Activated B cell treated with CpG ODN at 0.5 μM for 24 hours (primary cell): Measurements from ENCODE around the gene CACNA1B. TPM values are rescaled to one million over a fixed set of nuclear protein-coding genes. Genes with fewer than 3 reads are reported as not detected.
A peak's percentile ranks its signal among the peaks of the same experiment; 100 is the strongest.

Source experiments
- ATAC-seq: fragments of 200-7000 bp; cut with Tn5 transposase; one replicate; pipeline ENCODE4 v1.10.0; 2021; ENCODE audit warnings: low read depth, mild to moderate bottlenecking, moderate library complexity
- CTCF ChIA-PET: fragments of 350-600 bp; sonication (Branson Sonifier 250); formaldehyde crosslinking; loops from one replicate; lab custom pipeline; 2021; ENCODE audit warnings: antibody characterized with exemption; lab: Charles Lee
- POLR2A ChIA-PET: fragments of 350-600 bp; sonication (Branson Sonifier 250); formaldehyde crosslinking; loops from one replicate; lab custom pipeline; 2021; ENCODE audit warnings: antibody characterized with exemption; lab: Charles Lee
- DNase-seq: peaks from one replicate; pipeline ENCODE4 v3.0.0; 2022
- H3K27ac Mint-ChIP-seq: one replicate; pipeline ENCODE4 v1.8.0; 2020; ENCODE audit warnings: mixed read lengths
- H3K27me3 Mint-ChIP-seq: one replicate; pipeline ENCODE4 v1.8.0; 2021; ENCODE audit warnings: mixed read lengths
- H3K36me3 Mint-ChIP-seq: one replicate; pipeline ENCODE4 v1.8.0; 2021; ENCODE audit warnings: low read depth, mixed read lengths
- H3K4me1 Mint-ChIP-seq: one replicate; pipeline ENCODE4 v1.8.0; 2021; ENCODE audit warnings: mixed read lengths
- H3K4me3 Mint-ChIP-seq: one replicate; pipeline ENCODE4 v1.8.0; 2020; ENCODE audit warnings: mild to moderate bottlenecking, mixed read lengths
- H3K9me3 Mint-ChIP-seq: one replicate; pipeline ENCODE4 v1.8.0; 2020; ENCODE audit warnings: mixed read lengths
- CTCF ChIP-seq: fragments of 200-600 bp; IDR thresholded peaks from one replicate; pipeline ENCODE4 v1.8.0; 2022; ENCODE audit warnings: antibody characterized with exemption, mild to moderate bottlenecking
- intact Hi-C: fragments of 100-400 bp; cut with micrococcal nuclease; formaldehyde crosslinking; loops from one replicate; pipeline ENCODE4 v1.15.1; 2024
- total RNA-seq: library from RNA; stranded (reverse); gene quantifications from 2 replicates; pipeline ENCODE4 v1.2.3, GENCODE V29; 2022

Gene CACNA1B
- total RNA-seq, 1 donor from 2014 or later: 1.5 TPM

DNA sequence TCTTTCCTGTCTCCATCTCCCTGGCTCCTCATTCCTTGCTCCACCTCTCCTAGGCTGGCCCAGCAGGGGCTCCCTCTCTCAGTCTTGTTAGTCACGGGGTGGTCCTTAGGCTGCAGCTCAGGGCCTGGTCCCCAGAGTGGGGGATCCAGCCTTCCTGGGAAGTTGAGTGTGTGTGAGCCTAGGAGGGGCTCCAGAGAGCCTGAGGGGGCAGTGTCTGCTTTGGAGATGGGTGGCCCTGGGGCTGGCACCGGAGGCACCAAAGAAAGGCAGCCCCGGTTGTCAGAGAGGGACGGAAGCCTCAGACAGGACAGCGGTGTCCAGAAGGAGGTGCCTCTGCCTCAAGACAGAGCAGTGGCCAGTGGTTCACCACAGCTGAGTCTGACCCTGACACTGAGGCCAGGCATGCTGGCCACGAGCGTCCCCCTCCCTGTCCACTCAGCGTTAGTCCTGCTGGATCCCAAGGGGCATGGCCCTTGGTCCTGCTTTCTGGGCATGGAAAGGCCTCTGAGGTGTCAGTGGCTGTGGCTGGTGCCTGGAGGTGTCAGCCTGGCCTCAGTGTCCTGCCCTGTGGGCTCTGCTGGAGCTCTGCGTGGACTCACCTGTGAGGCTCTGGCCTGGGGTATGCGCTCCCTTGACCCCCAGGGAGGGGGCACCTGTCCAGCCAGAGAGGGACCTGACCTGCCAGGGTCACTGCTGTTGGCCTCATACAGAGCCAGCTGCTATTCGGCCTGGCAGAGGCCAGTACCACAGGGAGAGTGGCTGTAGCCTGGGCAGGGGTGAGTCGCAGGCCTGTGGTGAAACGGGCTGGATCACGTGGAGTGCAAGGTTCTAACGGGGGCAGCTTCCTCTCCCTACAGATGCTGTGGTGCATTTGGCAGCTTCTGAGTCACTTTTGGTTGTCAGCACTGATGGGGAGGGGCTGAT is 130.6 kb downstream of the CACNA1B start:
- CTCF ChIA-PET: no interaction called here
- intact Hi-C loops: no loop called here
- peak; percentile 12 for DNase-seq

GRCh38 chr9:138009016-138009802 is 131.6 kb downstream of the CACNA1B start:
- Mint-ChIP-seq H3K27ac (no peak overlapping the region), H3K4me3 (no peak overlapping the region), H3K27me3 (peaks cover 2% of the 10 kb centered on the region), H3K9me3 (no peaks in the 10 kb centered on the region), H3K36me3 (no peaks in the 10 kb centered on the region), H3K4me1 (no peaks in the 10 kb centered on the region)
- POLR2A ChIA-PET: no interaction called here
- DNase-seq: peak; percentile 7
- intact Hi-C loops: no loop called here
- no peak for TF ChIP-seq CTCF
- CTCF ChIA-PET: no interaction called here
- ATAC-seq: no peak

More for the DNA sequence above, 130.6 kb downstream of the CACNA1B start:
- H3K27ac Mint-ChIP-seq: no peak overlapping the region
- POLR2A ChIA-PET: no interaction called here
- H3K4me3 Mint-ChIP-seq: no peak overlapping the region
- no peak for TF ChIP-seq CTCF
- H3K9me3 Mint-ChIP-seq: no peaks in the 10 kb centered on the region
- ATAC-seq: no peak
- no peaks in the 10 kb centered on the region for H3K4me1 Mint-ChIP-seq
- peaks cover 2% of the 10 kb centered on the region for H3K27me3 Mint-ChIP-seq
- no peaks in the 10 kb centered on the region for H3K36me3 Mint-ChIP-seq

DNA sequence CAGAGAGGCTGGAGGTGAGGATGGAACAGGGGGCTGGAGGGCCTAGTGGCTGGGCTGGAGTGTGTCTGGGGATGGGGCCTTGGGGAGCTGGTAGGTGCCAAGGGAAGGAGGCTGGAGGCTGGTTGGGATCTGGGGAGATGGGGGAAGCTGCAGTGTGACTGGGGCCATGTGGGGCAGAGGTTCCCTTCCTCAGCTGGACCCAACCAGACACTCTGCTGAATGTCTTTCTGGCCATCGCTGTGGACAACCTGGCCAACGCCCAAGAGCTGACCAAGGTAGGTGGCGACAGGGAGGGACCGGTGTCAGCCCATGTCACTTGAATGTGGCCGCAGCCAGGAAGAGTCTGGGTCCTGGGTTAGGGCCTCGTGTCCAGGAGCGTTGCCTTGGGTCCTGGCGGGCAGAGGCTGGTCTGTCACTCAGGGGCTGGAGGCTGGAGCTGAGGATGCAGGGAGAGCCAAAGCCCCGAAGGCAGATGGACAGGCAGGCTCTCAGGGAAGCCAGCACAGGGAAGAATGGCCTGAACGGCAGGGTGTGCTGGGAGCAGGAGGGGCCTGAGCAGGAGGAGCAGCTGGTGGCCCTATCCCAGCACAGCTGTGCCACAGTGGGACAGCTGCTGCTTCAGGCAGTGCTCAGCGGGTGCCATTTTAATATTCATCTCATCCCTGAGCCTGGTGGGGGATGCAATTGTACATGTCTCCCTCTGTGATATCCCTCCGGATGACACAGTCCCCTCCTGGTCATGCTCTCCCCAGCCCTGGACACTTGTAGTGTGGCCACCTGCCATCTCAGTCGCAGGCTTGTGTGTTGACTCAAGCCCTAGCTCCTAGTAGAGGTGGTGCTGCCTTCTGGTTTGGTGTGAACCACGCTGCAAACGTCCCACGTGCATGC is 132.5 kb downstream of the CACNA1B start:
- Mint-ChIP-seq H3K36me3 (no peaks in the 10 kb centered on the region), H3K4me1 (no peaks in the 10 kb centered on the region), H3K27ac (no peak overlapping the region), H3K9me3 (no peaks in the 10 kb centered on the region), H3K4me3 (no peak overlapping the region), H3K27me3 (peaks cover 2% of the 10 kb centered on the region)
- no peak for DNase-seq
- ATAC-seq: no peak
- POLR2A ChIA-PET: no interaction called here
- CTCF ChIA-PET: no interaction called here
- intact Hi-C loops: no loop called here
- TF ChIP-seq CTCF: no peak

- Mint-ChIP-seq H3K27me3 (peaks cover 1% of the 10 kb centered on the region), H3K27ac (no peak overlapping the region), H3K4me1 (no peaks in the 10 kb centered on the region), H3K4me3 (no peak overlapping the region), H3K9me3 (no peaks in the 10 kb centered on the region), H3K36me3 (no peaks in the 10 kb centered on the region)
- TF ChIP-seq CTCF: no peak
- intact Hi-C loops: no loop called here
- ChIA-PET CTCF (no interaction called here), POLR2A (no interaction called here)
- ATAC-seq: no peak
- no peak for DNase-seq
Observed at GRCh38 chr9:138010861-138011260, 133.3 kb downstream of the CACNA1B start.
